HepG2 (cell line): Measurements from ENCODE around the gene ANAPC2. TPM values are rescaled to one million over a fixed set of nuclear protein-coding genes. Genes with fewer than 3 reads are reported as not detected.

Source experiments
- ATF7 ChIP-seq, 2 experiments: fragments of 450-650 bp in 1 of 2; sonication (generic) in 1 of 2; formaldehyde crosslinking in 1 of 2; IDR thresholded peaks; 2 replicates each; pipeline versions ENCODE4 v1.4.0 to v1.6.1; 2016 to 2020; ENCODE audit warnings: antibody characterized with exemption in 1 of 2, mild to moderate bottlenecking in 1 of 2, missing genetic modification reagents in 1 of 2
- BHLHE40 ChIP-seq: IDR thresholded peaks from 2 replicates; pipeline ENCODE4 v1.6.1; 2011; ENCODE audit warnings: low read length, improper control_type of control experiment
- GTF3A ChIP-seq: sonication (generic); formaldehyde crosslinking; conservative IDR thresholded peaks from 2 replicates; pipeline ENCODE4 v1.4.0; 2020; ENCODE audit warnings: mild to moderate bottlenecking, missing genetic modification reagents
- IRF2 ChIP-seq: IDR thresholded peaks from 2 replicates; pipeline ENCODE4 v1.6.1; 2018; ENCODE audit warnings: missing genetic modification reagents, missing compliant biosample characterization
- JARID2 ChIP-seq: sonication (generic); formaldehyde crosslinking; IDR thresholded peaks from 2 replicates; pipeline ENCODE4 v1.8.1; 2023; ENCODE audit warnings: missing genetic modification reagents, inconsistent platforms; ENCODE audit not compliant: insufficient replicate concordance
- KLF16 ChIP-seq, 2 experiments: sonication (generic) in 1 of 2; formaldehyde crosslinking in 1 of 2; IDR thresholded peaks; 2 replicates each; pipeline versions ENCODE4 v1.6.1 to v1.8.0; 2016 to 2023; ENCODE audit warnings: missing genetic modification reagents in 2 of 2, missing compliant biosample characterization in 1 of 2
- MEIS1 ChIP-seq: sonication (generic); formaldehyde crosslinking; IDR thresholded peaks from 2 replicates; pipeline ENCODE4 v1.9.0; 2021; ENCODE audit warnings: mild to moderate bottlenecking, missing genetic modification reagents, moderate library complexity, borderline replicate concordance
- PITX1 ChIP-seq: sonication (generic); formaldehyde crosslinking; IDR thresholded peaks from 2 replicates; pipeline ENCODE4 v1.5.1; 2020; ENCODE audit warnings: mild to moderate bottlenecking, missing genetic modification reagents
- POLR2AphosphoS5 ChIP-seq: IDR thresholded peaks from 2 replicates; pipeline ENCODE4 v1.6.1; 2012; ENCODE audit warnings: low read depth, low read length
- RAD51 ChIP-seq: fragments of 450-650 bp; IDR thresholded peaks from 2 replicates; pipeline ENCODE4 v1.6.1; 2016; ENCODE audit warnings: borderline replicate concordance
- SAP130 ChIP-seq: IDR thresholded peaks from 2 replicates; pipeline ENCODE4 v1.6.1; 2016; ENCODE audit warnings: low read depth
- TAF1 ChIP-seq: sonication (generic); formaldehyde crosslinking; IDR thresholded peaks from 2 replicates; pipeline ENCODE4 v1.4.0; 2020; ENCODE audit warnings: missing genetic modification reagents
- TCF7L2 ChIP-seq: IDR thresholded peaks from 2 replicates; pipeline ENCODE4 v1.6.1; 2011; ENCODE audit warnings: mild to moderate bottlenecking, low read depth, low read length, moderate library complexity
- YEATS2 ChIP-seq: sonication (generic); formaldehyde crosslinking; IDR thresholded peaks from 2 replicates; pipeline ENCODE4 v1.4.0; 2020; ENCODE audit warnings: missing genetic modification reagents, borderline replicate concordance
- YY1 ChIP-seq: IDR thresholded peaks from 2 replicates; pipeline ENCODE4 v1.6.1; 2011; ENCODE audit warnings: low read length, low read depth, moderate library complexity, mild to moderate bottlenecking; ENCODE audit not compliant: insufficient read depth, insufficient replicate concordance
- ZNF552 ChIP-seq: sonication (generic); formaldehyde crosslinking; IDR thresholded peaks from 2 replicates; pipeline ENCODE4 v1.9.0; 2022; ENCODE audit warnings: missing genetic modification reagents, mild to moderate bottlenecking, borderline replicate concordance
- ZNF792 ChIP-seq: IDR thresholded peaks from 2 replicates; pipeline ENCODE4 v1.6.1; 2016
- ZSCAN31 ChIP-seq: sonication (generic); formaldehyde crosslinking; IDR thresholded peaks from 2 replicates; pipeline ENCODE4 v1.5.0; 2020; ENCODE audit warnings: low read depth, mild to moderate bottlenecking, missing genetic modification reagents
- polyA plus RNA-seq, 8 experiments: library from polyadenylated mRNA; depleted of rRNA in 3 of 8; stranded (reverse) in 7 of 8; unstranded in 1 of 8; fragments of >200 nt; fragmentation: Illumina TruSeq in 4 of 8; extraction: Trizol in 4 of 8; gene quantifications; 2 replicates each; pipeline versions ENCODE4 v1.2.1 to v1.2.3, GENCODE V29; 2011 to 2016; ENCODE audit warnings: low read depth in 4 of 8, missing spikeins in 1 of 8, mixed read lengths in 1 of 8; ENCODE audit not compliant: insufficient read depth in 1 of 8
- total RNA-seq, 5 experiments: library from RNA; depleted of rRNA; stranded (reverse); fragments of >200 nt; fragmentation: Illumina TruSeq; extraction: Trizol; gene quantifications; 2 replicates each; pipeline ENCODE4 v1.2.3, GENCODE V29; 2016; ENCODE audit warnings: low read depth in 1 of 5
- TF ChIP-seq, protein P1 (sequence below): sonication (generic); formaldehyde crosslinking; IDR thresholded peaks from 2 replicates; pipeline ENCODE4 v1.4.0; 2020; ENCODE audit warnings: missing genetic modification reagents, borderline replicate concordance
- TF ChIP-seq, protein P2 (sequence below): sonication (generic); formaldehyde crosslinking; IDR thresholded peaks from 2 replicates; pipeline ENCODE4 v1.5.0; 2020; ENCODE audit warnings: missing genetic modification reagents
- TF ChIP-seq, protein P3 (sequence below): sonication (generic); formaldehyde crosslinking; IDR thresholded peaks from 2 replicates; pipeline ENCODE4 v1.5.1; 2020; ENCODE audit warnings: missing genetic modification reagents, mild to moderate bottlenecking, borderline replicate concordance
- TF ChIP-seq, protein P4 (sequence below): sonication (generic); IDR thresholded peaks from 2 replicates; pipeline ENCODE4 v1.6.1; 2016; ENCODE audit warnings: low read depth, borderline replicate concordance

The ANAPC2 gene
- total and polyA plus RNA-seq, 2 of the 13 experiments (the other 11 are each of a cell fraction or from before 2014, with no cell fraction given) = 12.3 to 15.4 TPM

DNA sequence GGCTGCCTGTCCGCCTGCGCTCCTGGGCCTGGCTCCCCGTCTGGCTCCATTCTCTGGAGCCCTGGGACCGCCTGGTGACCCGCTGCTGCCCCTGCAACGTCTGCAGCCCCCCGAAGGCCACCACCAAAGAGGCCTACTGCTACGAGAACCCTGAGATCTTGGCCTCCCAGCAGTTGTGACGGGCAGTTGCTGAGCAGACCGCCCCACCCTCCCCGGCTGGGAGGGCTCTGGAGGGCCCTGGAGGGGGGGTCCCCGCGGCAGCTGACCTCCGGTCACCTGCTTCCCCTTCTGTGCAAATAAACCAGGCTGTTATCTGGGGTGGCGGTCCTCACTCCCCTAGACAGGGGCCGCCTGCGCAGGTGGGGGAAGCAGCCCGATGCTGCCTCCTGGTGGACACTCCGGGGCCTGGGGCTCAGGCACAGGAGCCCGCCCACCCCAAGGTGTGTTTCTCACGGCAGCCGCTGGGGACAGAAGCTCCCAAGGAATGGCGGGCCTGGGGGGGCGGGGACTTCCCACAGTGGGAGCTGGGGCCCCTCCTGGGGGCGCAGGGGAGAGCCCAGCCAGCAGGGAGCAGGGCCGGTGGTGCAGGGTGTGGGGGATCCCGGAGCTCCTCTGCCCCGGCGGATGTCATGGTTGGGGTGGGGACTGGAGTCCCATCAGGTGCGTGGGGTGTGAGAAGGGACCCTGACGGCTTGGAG is 48.0 kb upstream of the ANAPC2 start (continued):
- TF ChIP-seq, protein P1, sequence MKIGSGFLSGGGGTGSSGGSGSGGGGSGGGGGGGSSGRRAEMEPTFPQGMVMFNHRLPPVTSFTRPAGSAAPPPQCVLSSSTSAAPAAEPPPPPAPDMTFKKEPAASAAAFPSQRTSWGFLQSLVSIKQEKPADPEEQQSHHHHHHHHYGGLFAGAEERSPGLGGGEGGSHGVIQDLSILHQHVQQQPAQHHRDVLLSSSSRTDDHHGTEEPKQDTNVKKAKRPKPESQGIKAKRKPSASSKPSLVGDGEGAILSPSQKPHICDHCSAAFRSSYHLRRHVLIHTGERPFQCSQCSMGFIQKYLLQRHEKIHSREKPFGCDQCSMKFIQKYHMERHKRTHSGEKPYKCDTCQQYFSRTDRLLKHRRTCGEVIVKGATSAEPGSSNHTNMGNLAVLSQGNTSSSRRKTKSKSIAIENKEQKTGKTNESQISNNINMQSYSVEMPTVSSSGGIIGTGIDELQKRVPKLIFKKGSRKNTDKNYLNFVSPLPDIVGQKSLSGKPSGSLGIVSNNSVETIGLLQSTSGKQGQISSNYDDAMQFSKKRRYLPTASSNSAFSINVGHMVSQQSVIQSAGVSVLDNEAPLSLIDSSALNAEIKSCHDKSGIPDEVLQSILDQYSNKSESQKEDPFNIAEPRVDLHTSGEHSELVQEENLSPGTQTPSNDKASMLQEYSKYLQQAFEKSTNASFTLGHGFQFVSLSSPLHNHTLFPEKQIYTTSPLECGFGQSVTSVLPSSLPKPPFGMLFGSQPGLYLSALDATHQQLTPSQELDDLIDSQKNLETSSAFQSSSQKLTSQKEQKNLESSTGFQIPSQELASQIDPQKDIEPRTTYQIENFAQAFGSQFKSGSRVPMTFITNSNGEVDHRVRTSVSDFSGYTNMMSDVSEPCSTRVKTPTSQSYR (CRISPR knock-in tag) = peak; percentile 41; the same call in 1 of the 2 replicates
- TF ChIP-seq, protein P2, sequence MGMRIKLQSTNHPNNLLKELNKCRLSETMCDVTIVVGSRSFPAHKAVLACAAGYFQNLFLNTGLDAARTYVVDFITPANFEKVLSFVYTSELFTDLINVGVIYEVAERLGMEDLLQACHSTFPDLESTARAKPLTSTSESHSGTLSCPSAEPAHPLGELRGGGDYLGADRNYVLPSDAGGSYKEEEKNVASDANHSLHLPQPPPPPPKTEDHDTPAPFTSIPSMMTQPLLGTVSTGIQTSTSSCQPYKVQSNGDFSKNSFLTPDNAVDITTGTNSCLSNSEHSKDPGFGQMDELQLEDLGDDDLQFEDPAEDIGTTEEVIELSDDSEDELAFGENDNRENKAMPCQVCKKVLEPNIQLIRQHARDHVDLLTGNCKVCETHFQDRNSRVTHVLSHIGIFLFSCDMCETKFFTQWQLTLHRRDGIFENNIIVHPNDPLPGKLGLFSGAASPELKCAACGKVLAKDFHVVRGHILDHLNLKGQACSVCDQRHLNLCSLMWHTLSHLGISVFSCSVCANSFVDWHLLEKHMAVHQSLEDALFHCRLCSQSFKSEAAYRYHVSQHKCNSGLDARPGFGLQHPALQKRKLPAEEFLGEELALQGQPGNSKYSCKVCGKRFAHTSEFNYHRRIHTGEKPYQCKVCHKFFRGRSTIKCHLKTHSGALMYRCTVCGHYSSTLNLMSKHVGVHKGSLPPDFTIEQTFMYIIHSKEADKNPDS = peak; percentile 36; the same call in 1 of the 2 replicates
- no peak for TF ChIP-seq TCF7L2
- TF ChIP-seq YY1 = peak; percentile 89
- peak; percentile 55; the same call in 1 of the 2 replicates for TF ChIP-seq YEATS2 (CRISPR knock-in tag)
- no peak for TF ChIP-seq RAD51
- peak; percentile 70 for TF ChIP-seq POLR2AphosphoS5
- peak; percentile 70; the same call in 1 of the 2 replicates for TF ChIP-seq ZNF792 (CRISPR knock-in tag)
- TF ChIP-seq TAF1 (CRISPR knock-in tag) = 0 out of 2 replicates have a peak, but pooled peaks have one; percentile 33
- TF ChIP-seq, protein P3, sequence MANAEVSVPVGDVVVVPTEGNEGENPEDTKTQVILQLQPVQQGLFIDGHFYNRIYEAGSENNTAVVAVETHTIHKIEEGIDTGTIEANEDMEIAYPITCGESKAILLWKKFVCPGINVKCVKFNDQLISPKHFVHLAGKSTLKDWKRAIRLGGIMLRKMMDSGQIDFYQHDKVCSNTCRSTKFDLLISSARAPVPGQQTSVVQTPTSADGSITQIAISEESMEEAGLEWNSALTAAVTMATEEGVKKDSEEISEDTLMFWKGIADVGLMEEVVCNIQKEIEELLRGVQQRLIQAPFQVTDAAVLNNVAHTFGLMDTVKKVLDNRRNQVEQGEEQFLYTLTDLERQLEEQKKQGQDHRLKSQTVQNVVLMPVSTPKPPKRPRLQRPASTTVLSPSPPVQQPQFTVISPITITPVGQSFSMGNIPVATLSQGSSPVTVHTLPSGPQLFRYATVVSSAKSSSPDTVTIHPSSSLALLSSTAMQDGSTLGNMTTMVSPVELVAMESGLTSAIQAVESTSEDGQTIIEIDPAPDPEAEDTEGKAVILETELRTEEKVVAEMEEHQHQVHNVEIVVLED = peak; percentile 68; the same call in 1 of the 2 replicates
- peak; percentile 55; the same call in 1 of the 2 replicates for TF ChIP-seq ZNF552
- TF ChIP-seq BHLHE40 = peak; percentile 51
- TF ChIP-seq MEIS1 = 0 out of 2 replicates have a peak, but pooled peaks have one; percentile 40
- peak; percentile 86 for TF ChIP-seq SAP130 (CRISPR knock-in tag)
- peak; percentile 71; the same call in 1 of the 2 replicates for TF ChIP-seq ZSCAN31 (CRISPR knock-in tag)
- TF ChIP-seq IRF2 (CRISPR knock-in tag) = peak; percentile 86
- TF ChIP-seq JARID2 (CRISPR knock-in tag) = no peak
- TF ChIP-seq, protein P4, sequence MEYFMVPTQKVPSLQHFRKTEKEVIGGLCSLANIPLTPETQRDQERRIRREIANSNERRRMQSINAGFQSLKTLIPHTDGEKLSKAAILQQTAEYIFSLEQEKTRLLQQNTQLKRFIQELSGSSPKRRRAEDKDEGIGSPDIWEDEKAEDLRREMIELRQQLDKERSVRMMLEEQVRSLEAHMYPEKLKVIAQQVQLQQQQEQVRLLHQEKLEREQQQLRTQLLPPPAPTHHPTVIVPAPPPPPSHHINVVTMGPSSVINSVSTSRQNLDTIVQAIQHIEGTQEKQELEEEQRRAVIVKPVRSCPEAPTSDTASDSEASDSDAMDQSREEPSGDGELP = peak; percentile 97
- TF ChIP-seq GTF3A (CRISPR knock-in tag) = peak; percentile 44; the same call in 1 of the 2 replicates
- peak in 1 of 2 experiments; percentile 92; a peak in 2 of 4 replicates for TF ChIP-seq KLF16 (CRISPR knock-in tag; IDR thresholded peaks at IDR 0.05)
- no peak for TF ChIP-seq ATF7 (IDR thresholded peaks at IDR 0.05)
- no peak; the same call in 1 of the 2 replicates for TF ChIP-seq ATF7 (CRISPR knock-in tag; IDR thresholded peaks at IDR 0.05)
- TF ChIP-seq PITX1 (CRISPR knock-in tag) = peak; percentile 46
